ENCODE data around the gene CHI3L2.

GRCh38 chr1:111204983-111205713 lies 22.4 kb upstream of the CHI3L2 start:
- TF ChIP-seq GATA2 (IDR thresholded peaks at IDR 0.05; ENCODE audit: low read depth, low read length) (no peak), GATA3 (IDR thresholded peaks at IDR 0.05; ENCODE audit: low read depth, low read length) (no peak)

Data from SH-SY5Y (cell line).